Neural progenitor cell (in vitro differentiated cells): ENCODE data around the gene CCT4.
A peak's percentile ranks its signal among the peaks of the same experiment; 100 is the strongest.

Experiments used
- EZH2 ChIP-seq: fragments of 200-600 bp; sonication (generic); IDR thresholded peaks from 2 replicates; pipeline ENCODE4 v1.6.1; 2017; ENCODE audit warnings: antibody characterized with exemption, mild to moderate bottlenecking, moderate library complexity
- EZH2phosphoT487 ChIP-seq: fragments of 200-600 bp; sonication (generic); IDR thresholded peaks from 2 replicates; pipeline ENCODE4 v1.6.1; 2017; ENCODE audit warnings: antibody characterized with exemption
- TF ChIP-seq, protein P1 (sequence below): fragments of 200-600 bp; sonication (generic); IDR thresholded peaks from 2 replicates; pipeline ENCODE4 v1.5.1; 2017; ENCODE audit warnings: antibody characterized with exemption, mild to moderate bottlenecking

DNA sequence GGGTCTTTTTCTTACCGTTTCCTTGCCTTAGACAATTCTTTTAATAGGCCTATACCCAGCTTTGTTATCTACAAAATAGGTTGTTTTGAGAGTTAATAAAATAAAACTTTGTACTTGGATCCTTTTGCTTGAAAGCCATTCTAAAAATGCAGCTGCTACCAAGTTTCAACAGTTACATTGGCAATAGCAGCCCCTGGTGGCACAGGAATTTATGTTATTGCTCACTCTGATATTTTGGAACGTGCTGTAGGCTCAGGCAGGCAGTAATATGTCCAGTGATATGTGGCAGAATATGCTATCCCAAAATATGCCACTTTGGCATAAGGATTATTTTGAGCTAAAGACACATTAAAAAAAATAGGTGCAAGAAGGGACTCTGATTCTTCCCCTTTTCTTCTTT, 10.4 kb upstream of the CCT4 start:
- TF ChIP-seq, protein P1, sequence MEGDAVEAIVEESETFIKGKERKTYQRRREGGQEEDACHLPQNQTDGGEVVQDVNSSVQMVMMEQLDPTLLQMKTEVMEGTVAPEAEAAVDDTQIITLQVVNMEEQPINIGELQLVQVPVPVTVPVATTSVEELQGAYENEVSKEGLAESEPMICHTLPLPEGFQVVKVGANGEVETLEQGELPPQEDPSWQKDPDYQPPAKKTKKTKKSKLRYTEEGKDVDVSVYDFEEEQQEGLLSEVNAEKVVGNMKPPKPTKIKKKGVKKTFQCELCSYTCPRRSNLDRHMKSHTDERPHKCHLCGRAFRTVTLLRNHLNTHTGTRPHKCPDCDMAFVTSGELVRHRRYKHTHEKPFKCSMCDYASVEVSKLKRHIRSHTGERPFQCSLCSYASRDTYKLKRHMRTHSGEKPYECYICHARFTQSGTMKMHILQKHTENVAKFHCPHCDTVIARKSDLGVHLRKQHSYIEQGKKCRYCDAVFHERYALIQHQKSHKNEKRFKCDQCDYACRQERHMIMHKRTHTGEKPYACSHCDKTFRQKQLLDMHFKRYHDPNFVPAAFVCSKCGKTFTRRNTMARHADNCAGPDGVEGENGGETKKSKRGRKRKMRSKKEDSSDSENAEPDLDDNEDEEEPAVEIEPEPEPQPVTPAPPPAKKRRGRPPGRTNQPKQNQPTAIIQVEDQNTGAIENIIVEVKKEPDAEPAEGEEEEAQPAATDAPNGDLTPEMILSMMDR = peak; percentile 40
- TF ChIP-seq EZH2phosphoT487 (no peak), EZH2 (no peak)
